Activated CD8-positive, alpha-beta T cell treated with anti-CD3 and anti-CD28 coated beads, Interleukin-2, amount 10 ng/mL, durations not matched to agents 7 days and 5 days (primary cell): ENCODE measurements around the gene ELMO3. TPM values are rescaled to one million over a fixed set of nuclear protein-coding genes. Genes with fewer than 3 reads are reported as not detected.

Source experiments
- ATAC-seq: fragments of 150-1000 bp; cut with Tn5 transposase; one replicate; pipeline ENCODE4 v1.10.0; 2021; ENCODE audit warnings: moderate library complexity
- CTCF ChIA-PET: fragments of 350-600 bp; sonication (Branson Sonifier 250); formaldehyde crosslinking; loops from one replicate; lab custom pipeline; 2021; ENCODE audit warnings: antibody characterized with exemption; lab: Charles Lee
- POLR2A ChIA-PET: fragments of 350-600 bp; sonication (Branson Sonifier 250); formaldehyde crosslinking; loops from one replicate; lab custom pipeline; 2021; ENCODE audit warnings: antibody characterized with exemption; lab: Charles Lee
- DNase-seq: peaks from one replicate; pipeline ENCODE4 v3.0.0-alpha.2; 2020
- H3K27ac Mint-ChIP-seq: one replicate; pipeline ENCODE4 v1.8.0; 2021; ENCODE audit warnings: mild to moderate bottlenecking, mixed read lengths
- H3K27me3 Mint-ChIP-seq: one replicate; pipeline ENCODE4 v1.8.0; 2021; ENCODE audit warnings: low read depth, mixed read lengths
- H3K36me3 Mint-ChIP-seq: one replicate; pipeline ENCODE4 v1.8.0; 2021; ENCODE audit warnings: low read depth, mixed read lengths
- H3K4me1 Mint-ChIP-seq: one replicate; pipeline ENCODE4 v1.8.0; 2021; ENCODE audit warnings: low read depth, mixed read lengths
- H3K4me3 Mint-ChIP-seq: one replicate; pipeline ENCODE4 v1.8.0; 2021; ENCODE audit warnings: mild to moderate bottlenecking, mixed read lengths
- H3K9me3 Mint-ChIP-seq: one replicate; pipeline ENCODE4 v1.8.0; 2022; ENCODE audit warnings: mixed read lengths; ENCODE audit not compliant: insufficient read depth
- total RNA-seq, 2 experiments: library from RNA; stranded (reverse); gene quantifications; one replicate each; pipeline ENCODE4 v1.2.3, GENCODE V29; 2021

ELMO3 gene
- total RNA-seq, 2 experiments from 2014 or later = 7.2 to 8.0 TPM

DNA sequence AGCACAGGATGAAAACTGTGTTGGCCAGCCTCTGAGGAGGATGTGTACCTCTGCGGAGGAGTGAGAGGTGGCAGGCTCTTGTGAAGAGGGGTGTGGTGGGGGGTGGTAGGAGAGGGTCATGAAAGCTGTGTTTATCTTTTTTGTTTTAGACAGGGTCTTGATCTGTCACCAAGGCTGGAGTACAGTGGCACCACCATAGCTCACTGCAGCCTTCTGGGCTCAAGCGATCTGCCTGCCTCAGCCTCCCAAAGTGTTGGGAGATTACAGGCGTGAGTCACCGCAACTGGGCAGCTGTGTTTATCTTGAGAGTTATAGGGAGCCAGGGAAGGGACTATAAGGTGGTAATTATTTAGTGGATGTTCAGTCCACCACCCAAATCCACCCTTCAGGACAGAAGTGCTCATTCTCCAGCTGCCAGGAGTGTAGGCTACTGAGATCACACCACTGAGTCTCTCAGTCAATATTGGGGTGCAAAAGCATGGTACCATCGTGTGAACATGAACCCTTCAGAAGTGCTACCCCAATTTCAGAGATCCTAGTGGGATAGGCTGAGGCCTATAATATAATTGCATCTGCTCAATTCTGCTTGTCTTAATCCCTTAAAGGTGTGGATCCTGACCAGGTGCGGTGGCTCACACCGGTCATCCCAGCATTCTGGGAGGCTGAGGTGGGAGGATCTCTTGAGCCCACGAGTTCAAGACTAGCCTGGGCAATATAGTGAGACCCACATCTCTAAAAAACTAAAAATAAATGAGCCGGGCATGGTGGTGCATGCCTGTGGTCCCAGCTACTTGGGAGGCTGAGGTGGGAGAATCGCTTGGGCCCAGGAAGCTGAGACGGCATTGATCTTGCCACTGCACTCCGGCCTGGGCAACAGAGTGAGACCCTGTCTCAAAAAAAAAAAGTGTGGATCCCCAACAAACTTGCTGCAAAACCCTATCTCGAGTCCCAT, 8.2 kb upstream of the ELMO3 start:
- H3K4me3 Mint-ChIP-seq = no peak overlapping the region

DNA sequence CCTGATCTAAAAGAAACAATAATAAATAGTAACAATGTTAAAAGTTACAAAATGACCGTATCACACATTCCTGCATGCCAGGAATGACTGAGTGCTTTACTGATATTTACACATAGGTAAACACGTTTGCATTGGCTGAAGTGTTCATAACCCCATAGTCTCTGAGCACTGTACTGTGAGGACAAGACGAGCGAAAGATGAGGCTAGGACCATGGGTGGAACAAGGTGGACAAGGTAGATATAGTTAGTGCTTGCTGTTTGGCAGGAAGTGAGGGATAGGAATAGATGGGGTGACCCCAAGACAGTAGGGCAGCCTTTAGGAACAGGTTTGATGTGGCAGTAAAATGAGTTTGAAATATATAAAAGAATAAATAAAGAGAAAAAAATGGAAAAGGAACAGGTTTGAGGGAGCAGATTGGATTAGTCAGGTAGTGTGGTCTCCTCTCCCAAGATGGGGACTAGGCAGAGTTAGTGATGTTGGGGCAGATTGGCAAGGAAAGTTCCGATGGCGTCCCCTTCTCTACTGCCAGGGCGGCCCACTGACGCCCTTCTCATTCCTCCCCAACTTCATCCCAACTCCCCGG, 7.4 kb upstream of the ELMO3 start:
- peak; percentile 3 for ATAC-seq
- Mint-ChIP-seq H3K9me3 (no peaks in the 10 kb centered on the region), H3K27me3 (peaks cover 1% of the 10 kb centered on the region), H3K27ac (peak overlapping the region; percentile 86), H3K4me3 (peak overlapping the region; percentile 91), H3K4me1 (peaks cover 33% of the 10 kb centered on the region), H3K36me3 (peaks cover 40% of the 10 kb centered on the region)
- no peak for DNase-seq
- POLR2A ChIA-PET = interaction anchor here (1.7 kb wide), 1 partner anchor 35 kb away, joined by 11 read pairs; the partner anchor contains the start of gene TMEM208
- CTCF ChIA-PET = interaction anchor here (0.9 kb wide), 2 partner anchors 174 to 230 kb away, joined by 3 to 4 read pairs; partner anchors contain the start of gene CES3

More for the DNA sequence above, 8.2 kb upstream of the ELMO3 start:
- Mint-ChIP-seq H3K36me3 (peaks cover 32% of the 10 kb centered on the region), H3K9me3 (no peaks in the 10 kb centered on the region), H3K27ac (no peak overlapping the region), H3K4me1 (peaks cover 34% of the 10 kb centered on the region), H3K27me3 (peaks cover 5% of the 10 kb centered on the region)
- ATAC-seq (no peak), DNase-seq (no peak)
- POLR2A ChIA-PET = no interaction called here
- CTCF ChIA-PET = interaction anchor here (0.9 to 1.1 kb wide), 2 partner anchors 57 to 173 kb away, joined by 3 to 4 read pairs; partner anchors contain the start of gene FHOD1

DNA sequence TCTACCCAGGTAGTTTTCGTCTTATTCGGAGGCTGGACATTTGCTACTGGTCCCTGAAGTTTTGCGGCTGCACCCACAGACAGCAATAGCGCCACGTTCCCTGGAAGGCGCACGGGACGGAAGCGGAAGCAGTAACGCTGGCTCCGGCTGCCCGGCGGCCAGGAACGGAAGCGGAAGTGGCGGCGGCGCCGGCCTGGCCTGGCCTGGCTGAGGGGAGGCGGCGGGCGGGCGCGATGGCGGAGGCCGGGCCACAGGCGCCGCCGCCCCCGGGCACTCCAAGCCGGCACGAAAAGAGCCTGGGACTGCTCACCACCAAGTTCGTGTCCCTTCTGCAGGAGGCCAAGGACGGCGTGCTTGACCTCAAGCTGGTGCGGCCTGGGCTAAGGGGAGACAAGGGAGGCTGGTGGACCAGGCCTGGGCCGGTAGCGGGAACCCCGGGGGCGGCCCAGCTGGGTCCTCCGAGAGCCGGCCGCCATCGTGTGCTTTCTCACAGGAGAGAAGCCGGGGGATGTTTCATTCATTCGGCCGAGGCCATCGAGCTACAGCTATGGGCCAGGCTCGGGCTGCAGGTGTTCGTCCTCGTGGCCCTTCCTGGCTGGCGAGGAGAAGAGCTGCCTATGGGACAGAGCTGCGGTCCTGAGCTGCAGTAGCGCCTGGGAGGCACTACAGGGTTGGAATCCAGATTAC, 6.8 kb upstream of the ELMO3 start, which contains the start of gene E2F4:
TSS of gene E2F4 (plus strand) at position 161 of the 687 bp plus-strand sequence. CDS start at position 234, 73 bp downstream.
- H3K4me1 Mint-ChIP-seq = peaks cover 37% of the 10 kb centered on the region
- ChIA-PET POLR2A (interaction anchor here (0.5 to 1.7 kb wide), 7 partner anchors 26 to 683 kb away, joined by 3 to 11 read pairs (median 3); partner anchors contain the start of gene TMEM208), CTCF (interaction anchor here (0.9 to 2.0 kb wide), 5 partner anchors 34 to 231 kb away, joined by 3 to 7 read pairs (median 5); partner anchors contain the start of genes CES3 and TMEM208)
- ATAC-seq (peak; percentile 95), DNase-seq (peak; percentile 90)
- H3K4me3 Mint-ChIP-seq = peak within 1 kb of the TSS; percentile 91
- peaks cover 46% of the 10 kb centered on the region for H3K36me3 Mint-ChIP-seq
- no peaks in the 10 kb centered on the region for H3K9me3 Mint-ChIP-seq
- peak within 1 kb of the TSS; percentile 86 for H3K27ac Mint-ChIP-seq
- no peaks in the 10 kb centered on the region for H3K27me3 Mint-ChIP-seq

DNA sequence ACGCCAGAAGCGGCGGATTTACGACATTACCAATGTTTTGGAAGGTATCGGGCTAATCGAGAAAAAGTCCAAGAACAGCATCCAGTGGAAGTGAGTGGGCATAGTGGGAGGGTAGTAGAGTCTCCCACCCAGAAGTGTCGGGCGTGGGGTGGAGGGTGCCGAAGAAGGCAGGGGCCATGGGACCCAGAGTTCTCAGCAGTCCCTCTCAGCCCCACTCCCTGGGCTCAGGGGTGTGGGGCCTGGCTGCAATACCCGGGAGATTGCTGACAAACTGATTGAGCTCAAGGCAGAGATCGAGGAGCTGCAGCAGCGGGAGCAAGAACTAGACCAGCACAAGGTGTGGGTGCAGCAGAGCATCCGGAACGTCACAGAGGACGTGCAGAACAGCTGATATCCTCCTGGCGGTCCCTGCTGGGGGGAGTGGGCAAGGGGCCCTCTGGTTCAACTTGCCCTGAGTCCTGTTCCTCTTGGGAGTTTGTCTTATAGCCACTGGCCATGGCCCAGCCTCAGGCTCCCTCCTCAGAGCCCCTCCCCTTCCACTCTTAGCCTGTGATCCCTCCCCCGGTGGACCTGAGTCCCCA, 6.1 kb upstream of the ELMO3 start:
- H3K27ac Mint-ChIP-seq = peak overlapping the region; percentile 86
- H3K36me3 Mint-ChIP-seq = peaks cover 50% of the 10 kb centered on the region
- ATAC-seq (no peak), DNase-seq (peak; percentile 42)
- H3K9me3 Mint-ChIP-seq = no peaks in the 10 kb centered on the region
- CTCF ChIA-PET = interaction anchor here (0.9 to 2.0 kb wide), 6 partner anchors 34 to 232 kb away, joined by 3 to 7 read pairs (median 4); partner anchors contain the start of genes CES3 and TMEM208
- POLR2A ChIA-PET = interaction anchor here (0.5 to 1.7 kb wide), 7 partner anchors 26 to 684 kb away, joined by 3 to 11 read pairs (median 3); partner anchors contain the start of gene TMEM208
- no peaks in the 10 kb centered on the region for H3K27me3 Mint-ChIP-seq
- peak overlapping the region; percentile 91 for H3K4me3 Mint-ChIP-seq
- peaks cover 37% of the 10 kb centered on the region for H3K4me1 Mint-ChIP-seq

DNA sequence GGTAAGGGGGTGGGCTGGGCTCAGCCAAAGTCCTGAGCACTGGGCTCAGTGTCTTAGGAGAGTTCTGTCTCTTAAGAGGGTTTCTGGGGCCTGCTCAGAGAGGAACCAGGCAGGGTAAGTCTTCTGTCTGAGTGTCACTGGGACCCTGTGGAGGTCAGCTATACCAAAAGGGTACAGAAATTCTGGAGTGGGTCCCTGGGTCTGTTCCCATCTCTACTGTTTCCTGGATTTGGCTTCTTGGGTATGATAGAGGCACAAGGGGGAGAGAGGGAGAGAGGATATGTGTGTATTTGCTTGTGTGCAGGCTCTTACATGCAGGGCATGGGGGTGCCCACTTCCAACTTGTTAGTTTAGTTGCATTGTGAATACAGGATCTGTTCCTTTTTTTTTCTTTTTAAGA, 5.4 kb upstream of the ELMO3 start:
- peak overlapping the region; percentile 86 for H3K27ac Mint-ChIP-seq
- H3K4me3 Mint-ChIP-seq = peak overlapping the region; percentile 91
- DNase-seq = no peak
- no peak for ATAC-seq
- H3K36me3 Mint-ChIP-seq = peaks cover 54% of the 10 kb centered on the region
- peaks cover 37% of the 10 kb centered on the region for H3K4me1 Mint-ChIP-seq
- H3K27me3 Mint-ChIP-seq = no peaks in the 10 kb centered on the region
- H3K9me3 Mint-ChIP-seq = no peaks in the 10 kb centered on the region
- ChIA-PET POLR2A (interaction anchor here (1.1 to 1.7 kb wide), 3 partner anchors 33 to 176 kb away, joined by 3 to 11 read pairs (median 4); partner anchors contain the start of gene TMEM208), CTCF (interaction anchor here (1.2 to 2.0 kb wide), 5 partner anchors 33 to 206 kb away, joined by 3 to 7 read pairs (median 4); partner anchors contain the start of gene TMEM208)

DNA sequence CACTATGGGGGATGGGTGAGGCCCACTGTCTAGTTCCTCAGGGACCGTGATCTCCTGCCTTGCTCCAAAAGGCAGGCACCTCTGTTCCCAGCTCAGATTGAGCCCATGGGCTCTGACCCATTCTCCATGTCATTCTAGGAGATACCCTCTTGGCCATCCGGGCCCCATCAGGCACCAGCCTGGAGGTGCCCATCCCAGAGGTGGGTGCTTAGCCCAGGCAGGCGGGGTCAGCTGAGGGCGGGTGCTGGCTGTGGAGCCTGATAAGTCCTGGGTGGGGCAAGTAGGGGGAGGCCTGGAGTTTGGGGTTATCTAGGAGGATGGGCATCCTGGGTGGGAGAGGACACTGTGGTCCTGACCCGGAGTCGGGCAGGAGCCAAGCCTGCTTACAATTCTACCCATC, 4.7 kb upstream of the ELMO3 start:
- peaks cover 37% of the 10 kb centered on the region for H3K4me1 Mint-ChIP-seq
- DNase-seq = no peak
- peak overlapping the region; percentile 91 for H3K4me3 Mint-ChIP-seq

DNA sequence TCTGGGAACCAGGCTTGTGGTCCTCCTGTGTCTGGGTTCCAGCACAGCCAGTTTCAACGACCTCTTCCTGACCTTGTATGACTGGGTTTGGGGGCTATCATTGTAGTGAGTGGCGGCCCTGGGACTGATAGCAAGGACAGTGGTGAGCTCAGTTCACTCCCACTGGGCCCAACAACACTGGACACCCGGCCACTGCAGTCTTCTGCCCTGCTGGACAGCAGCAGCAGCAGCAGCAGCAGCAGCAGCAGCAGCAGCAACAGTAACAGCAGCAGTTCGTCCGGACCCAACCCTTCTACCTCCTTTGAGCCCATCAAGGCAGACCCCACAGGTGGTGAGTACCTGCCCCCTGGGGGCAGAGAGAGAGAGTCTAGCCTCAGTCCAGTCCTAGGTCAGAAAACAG, 3.3 kb upstream of the ELMO3 start:
- Mint-ChIP-seq H3K27ac (peak overlapping the region; percentile 29), H3K27me3 (no peaks in the 10 kb centered on the region), H3K4me1 (peaks cover 37% of the 10 kb centered on the region), H3K9me3 (no peaks in the 10 kb centered on the region), H3K36me3 (peaks cover 65% of the 10 kb centered on the region), H3K4me3 (no peak overlapping the region)
- DNase-seq (no peak), ATAC-seq (no peak)
- POLR2A ChIA-PET = no interaction called here
- CTCF ChIA-PET = interaction anchor here (0.8 kb wide), 1 partner anchor 242 kb away, joined by 3 read pairs; no protein-coding TSS in a partner anchor

More for the DNA sequence above, 4.7 kb upstream of the ELMO3 start:
- ATAC-seq = no peak
- no peaks in the 10 kb centered on the region for H3K27me3 Mint-ChIP-seq
- H3K27ac Mint-ChIP-seq = no peak overlapping the region
- ChIA-PET POLR2A (interaction anchor here (0.6 kb wide), 1 partner anchor 38 kb away, joined by 3 read pairs; no protein-coding TSS in a partner anchor), CTCF (interaction anchor here (1.2 to 2.0 kb wide), 3 partner anchors 52 to 205 kb away, joined by 3 to 4 read pairs (median 3); no protein-coding TSS in a partner anchor)
- no peaks in the 10 kb centered on the region for H3K9me3 Mint-ChIP-seq
- peaks cover 54% of the 10 kb centered on the region for H3K36me3 Mint-ChIP-seq

DNA sequence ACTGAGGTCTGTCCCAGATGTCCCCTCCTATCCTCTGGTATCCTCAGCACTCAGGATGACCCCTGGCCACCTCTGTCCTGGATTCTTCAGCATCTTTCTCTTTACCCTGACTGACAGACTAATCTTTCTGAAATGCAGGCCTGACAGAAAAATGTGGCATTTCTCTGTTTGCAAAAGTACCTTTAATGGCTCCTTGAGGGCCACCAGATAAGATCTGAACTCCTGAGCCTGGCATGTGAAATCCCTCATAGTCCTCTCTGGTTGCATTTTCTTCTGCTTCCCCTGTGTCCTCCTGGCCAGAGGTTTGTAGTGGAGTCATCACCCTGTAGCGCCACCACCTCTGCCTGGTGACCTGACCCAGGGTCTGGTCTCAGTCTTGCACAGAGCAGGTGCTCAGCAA, 2.0 kb upstream of the ELMO3 start:
- Mint-ChIP-seq H3K4me1 (peaks cover 31% of the 10 kb centered on the region), H3K36me3 (peaks cover 69% of the 10 kb centered on the region), H3K27ac (peak overlapping the region; percentile 23), H3K27me3 (no peaks in the 10 kb centered on the region), H3K4me3 (no peak overlapping the region), H3K9me3 (no peaks in the 10 kb centered on the region)
- DNase-seq (no peak), ATAC-seq (no peak)
- ChIA-PET CTCF (interaction anchor here (1.3 to 2.3 kb wide), 3 partner anchors 20 to 48 kb away, joined by 3 to 9 read pairs (median 5); no protein-coding TSS in a partner anchor), POLR2A (no interaction called here)

DNA sequence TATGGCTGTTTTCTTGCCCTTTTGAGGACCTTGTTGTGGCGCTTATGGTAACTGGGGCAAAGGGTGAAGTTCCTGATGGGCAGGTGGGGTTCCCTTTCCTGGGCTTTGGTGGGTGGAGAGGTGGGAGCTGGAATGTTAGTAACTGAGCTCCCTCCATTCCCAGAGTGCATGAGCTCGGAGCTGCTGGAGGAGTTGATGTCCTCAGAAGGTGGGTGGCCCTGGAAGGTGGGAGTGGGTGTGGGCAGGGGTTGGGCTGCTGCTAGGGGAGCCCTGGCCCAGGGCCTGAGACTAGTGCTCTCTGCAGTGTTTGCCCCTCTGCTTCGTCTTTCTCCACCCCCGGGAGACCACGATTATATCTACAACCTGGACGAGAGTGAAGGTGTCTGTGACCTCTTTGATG, 1.2 kb upstream of the ELMO3 start:
- CTCF ChIA-PET = interaction anchor here (0.8 to 2.3 kb wide), 15 partner anchors 9 to 248 kb away, joined by 3 to 9 read pairs (median 4); no protein-coding TSS in a partner anchor
- Mint-ChIP-seq H3K27ac (no peak overlapping the region), H3K36me3 (peaks cover 72% of the 10 kb centered on the region)

DNA sequence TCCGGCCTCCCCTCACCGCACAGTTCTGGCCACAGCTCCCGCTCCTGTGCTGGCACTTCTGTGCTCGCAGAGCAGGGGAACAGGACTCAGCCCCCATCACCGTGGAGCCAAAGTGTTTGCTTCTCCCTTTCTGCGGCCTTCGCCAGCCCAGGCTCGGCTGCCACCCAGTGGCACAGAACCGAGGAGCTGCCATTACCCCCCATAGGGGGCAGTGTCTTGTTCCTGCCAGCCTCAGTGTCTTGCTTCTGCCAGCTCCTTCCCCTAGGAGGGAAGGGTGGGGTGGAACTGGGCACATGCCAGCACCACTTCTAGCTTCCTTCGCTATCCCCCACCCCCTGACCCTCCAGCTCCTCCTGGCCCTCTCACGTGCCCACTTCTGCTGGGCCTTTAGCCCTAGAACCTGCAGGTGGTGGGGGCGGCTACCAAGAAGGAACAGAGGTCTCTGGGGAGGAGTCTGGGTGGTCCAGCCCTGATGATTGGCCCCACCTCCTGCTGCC, 645 bp upstream of the ELMO3 start:
- Mint-ChIP-seq H3K4me3 (no peak overlapping the region), H3K4me1 (peaks cover 22% of the 10 kb centered on the region), H3K36me3 (peaks cover 70% of the 10 kb centered on the region), H3K27ac (no peak overlapping the region), H3K9me3 (no peaks in the 10 kb centered on the region), H3K27me3 (no peaks in the 10 kb centered on the region)
- ATAC-seq = peak; percentile 52
- POLR2A ChIA-PET = interaction anchor here (1.2 to 1.5 kb wide), 2 partner anchors 29 to 46 kb away, joined by 4 read pairs; partner anchors contain the start of gene TMEM208
- DNase-seq = peak; percentile 44
- CTCF ChIA-PET = interaction anchor here (0.8 to 2.3 kb wide), 15 partner anchors 11 to 249 kb away, joined by 3 to 9 read pairs (median 4); partner anchors contain the start of gene TMEM208

More for the DNA sequence above, 1.2 kb upstream of the ELMO3 start:
- DNase-seq (no peak), ATAC-seq (no peak)
- Mint-ChIP-seq H3K4me3 (no peak overlapping the region), H3K9me3 (no peaks in the 10 kb centered on the region), H3K4me1 (peaks cover 28% of the 10 kb centered on the region), H3K27me3 (no peaks in the 10 kb centered on the region)
- POLR2A ChIA-PET = interaction anchor here (1.2 to 1.5 kb wide), 2 partner anchors 29 to 47 kb away, joined by 4 read pairs; partner anchors contain the start of gene TMEM208
